Type B pancreatic cell (in vitro differentiated cells): ENCODE results near the gene SULT1E1. TPM values are rescaled to one million over a fixed set of nuclear protein-coding genes. Genes with fewer than 3 reads are reported as not detected.

Experiments used
- DNase-seq: peaks from one replicate; pipeline ENCODE4 v3.0.0; 2021; ENCODE audit warnings: mixed read lengths; ENCODE audit not compliant: unreplicated experiment; ENCODE audit errors: extremely low spot score
- H3K27ac Mint-ChIP-seq: 2 replicates; pipeline ENCODE4 v1.8.0; 2021; ENCODE audit warnings: mild to moderate bottlenecking, mixed read lengths
- H3K27me3 Mint-ChIP-seq: 2 replicates; pipeline ENCODE4 v1.8.0; 2021; ENCODE audit warnings: mixed read lengths
- H3K36me3 Mint-ChIP-seq: 2 replicates; pipeline ENCODE4 v1.8.0; 2021; ENCODE audit warnings: mixed read lengths
- H3K4me1 Mint-ChIP-seq: one replicate; pipeline ENCODE4 v1.8.0; 2021; ENCODE audit warnings: mixed read lengths; ENCODE audit not compliant: unreplicated experiment
- H3K4me3 Mint-ChIP-seq: 2 replicates; pipeline ENCODE4 v1.8.0; 2021; ENCODE audit warnings: mild to moderate bottlenecking, mixed read lengths
- H3K9me3 Mint-ChIP-seq: 2 replicates; pipeline ENCODE4 v1.8.0; 2021; ENCODE audit warnings: mixed read lengths
- total RNA-seq: library from RNA; stranded (reverse); gene quantifications from 2 replicates; pipeline ENCODE4 v1.2.1, GENCODE V29; 2021; ENCODE audit warnings: low replicate concordance
- TF ChIP-seq, protein P1 (sequence below): fragments of 200-600 bp; sonication (generic); conservative IDR thresholded peaks from 2 replicates; pipeline ENCODE4 v1.5.0; 2021; ENCODE audit warnings: antibody characterized with exemption, mild to moderate bottlenecking

Gene SULT1E1
- total RNA-seq, 1 donor from 2014 or later, result 64.9 TPM

DNA sequence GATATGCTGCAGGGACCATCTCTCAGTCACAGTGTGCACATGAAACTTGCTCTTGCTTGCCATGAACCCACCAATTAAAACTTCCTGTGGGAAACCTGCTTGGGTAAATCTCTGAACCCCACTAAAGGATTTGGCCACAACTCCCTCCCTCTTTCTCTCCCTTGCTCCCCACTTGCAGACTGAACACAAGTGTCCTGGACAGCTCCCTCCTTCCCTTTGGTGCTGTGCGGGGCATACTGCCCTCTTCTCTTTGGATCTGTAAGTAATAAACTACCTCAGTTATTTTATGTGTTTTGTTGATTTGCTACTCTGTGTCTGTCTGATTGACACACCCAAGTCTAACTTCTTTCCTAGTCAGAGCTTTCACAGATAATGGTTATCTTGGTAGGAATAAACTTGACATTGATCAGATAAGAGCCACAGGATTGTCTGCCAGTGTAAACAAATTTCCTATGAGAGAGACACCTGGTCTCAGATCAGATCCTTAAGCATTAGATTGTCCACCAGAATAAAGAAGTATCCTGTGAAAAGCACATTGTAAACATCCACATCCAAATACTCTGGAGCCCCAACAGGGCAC is 41.8 kb downstream of the SULT1E1 start:
- H3K4me1 Mint-ChIP-seq, result no peaks in the 10 kb centered on the region
- H3K27ac Mint-ChIP-seq, result no peak overlapping the region
- DNase-seq, result no peak
- no peaks in the 10 kb centered on the region for H3K36me3 Mint-ChIP-seq
- H3K9me3 Mint-ChIP-seq, result no peaks in the 10 kb centered on the region
- no peaks in the 10 kb centered on the region for H3K27me3 Mint-ChIP-seq
- H3K4me3 Mint-ChIP-seq, result no peak overlapping the region
- TF ChIP-seq, protein P1, sequence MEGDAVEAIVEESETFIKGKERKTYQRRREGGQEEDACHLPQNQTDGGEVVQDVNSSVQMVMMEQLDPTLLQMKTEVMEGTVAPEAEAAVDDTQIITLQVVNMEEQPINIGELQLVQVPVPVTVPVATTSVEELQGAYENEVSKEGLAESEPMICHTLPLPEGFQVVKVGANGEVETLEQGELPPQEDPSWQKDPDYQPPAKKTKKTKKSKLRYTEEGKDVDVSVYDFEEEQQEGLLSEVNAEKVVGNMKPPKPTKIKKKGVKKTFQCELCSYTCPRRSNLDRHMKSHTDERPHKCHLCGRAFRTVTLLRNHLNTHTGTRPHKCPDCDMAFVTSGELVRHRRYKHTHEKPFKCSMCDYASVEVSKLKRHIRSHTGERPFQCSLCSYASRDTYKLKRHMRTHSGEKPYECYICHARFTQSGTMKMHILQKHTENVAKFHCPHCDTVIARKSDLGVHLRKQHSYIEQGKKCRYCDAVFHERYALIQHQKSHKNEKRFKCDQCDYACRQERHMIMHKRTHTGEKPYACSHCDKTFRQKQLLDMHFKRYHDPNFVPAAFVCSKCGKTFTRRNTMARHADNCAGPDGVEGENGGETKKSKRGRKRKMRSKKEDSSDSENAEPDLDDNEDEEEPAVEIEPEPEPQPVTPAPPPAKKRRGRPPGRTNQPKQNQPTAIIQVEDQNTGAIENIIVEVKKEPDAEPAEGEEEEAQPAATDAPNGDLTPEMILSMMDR, result no peak

DNA sequence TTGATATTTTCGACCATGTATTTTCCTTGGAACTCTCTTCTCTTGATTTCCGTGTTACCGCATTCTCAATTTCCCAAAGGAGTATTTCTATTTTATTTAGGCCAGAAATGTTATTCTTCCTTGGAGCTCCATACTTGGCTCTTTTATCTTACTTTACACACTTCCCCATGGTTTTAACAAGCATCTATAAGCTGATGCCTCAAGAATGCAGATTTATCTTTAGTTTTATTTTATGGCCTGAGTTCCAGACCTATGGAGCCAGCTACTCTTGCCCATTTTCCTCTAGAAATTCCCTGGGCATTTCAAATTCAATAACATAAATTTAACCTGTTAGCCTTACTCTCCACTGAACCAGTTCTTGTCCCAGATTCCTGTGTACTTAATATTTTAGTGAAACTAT is 43.7 kb downstream of the SULT1E1 start:
- no peak for DNase-seq
- H3K27ac Mint-ChIP-seq, result no peak overlapping the region
- no peaks in the 10 kb centered on the region for H3K36me3 Mint-ChIP-seq
- H3K4me1 Mint-ChIP-seq, result no peaks in the 10 kb centered on the region
- no peaks in the 10 kb centered on the region for H3K27me3 Mint-ChIP-seq
- no peaks in the 10 kb centered on the region for H3K9me3 Mint-ChIP-seq
- TF ChIP-seq, protein P1, result no peak
- H3K4me3 Mint-ChIP-seq, result no peak overlapping the region

GRCh38 chr4:69813628-69814027 is 46.3 kb downstream of the SULT1E1 start:
- H3K4me3 Mint-ChIP-seq, result no peak overlapping the region
- TF ChIP-seq, protein P1, result no peak

DNA sequence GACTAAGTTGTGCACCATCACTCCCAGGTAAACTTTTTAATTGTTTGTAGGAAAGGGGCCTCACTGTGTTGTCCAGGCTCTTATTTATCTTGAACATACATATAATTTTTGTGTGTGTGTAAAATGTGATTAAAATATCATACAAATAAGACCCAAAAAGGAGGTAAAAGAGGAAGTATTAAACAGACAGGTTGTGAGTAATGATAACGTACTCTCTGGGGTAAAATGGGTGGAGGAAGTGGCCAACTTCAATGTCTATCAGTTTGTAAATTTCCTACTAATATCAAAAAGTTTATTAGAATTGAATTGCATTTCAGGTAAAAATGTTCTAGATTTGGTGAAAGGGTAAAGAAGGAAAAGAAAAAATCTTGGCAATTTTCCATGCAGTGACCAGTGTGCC is 48.8 kb downstream of the SULT1E1 start:
- no peaks in the 10 kb centered on the region for H3K9me3 Mint-ChIP-seq
- H3K36me3 Mint-ChIP-seq, result no peaks in the 10 kb centered on the region
- no peak overlapping the region for H3K4me3 Mint-ChIP-seq
- TF ChIP-seq, protein P1, result no peak
- no peaks in the 10 kb centered on the region for H3K4me1 Mint-ChIP-seq
- H3K27me3 Mint-ChIP-seq, result no peaks in the 10 kb centered on the region
- no peak overlapping the region for H3K27ac Mint-ChIP-seq
- DNase-seq, result no peak

More at GRCh38 chr4:69813628-69814027, 46.3 kb downstream of the SULT1E1 start:
- Mint-ChIP-seq H3K36me3 (no peaks in the 10 kb centered on the region), H3K27me3 (no peaks in the 10 kb centered on the region), H3K9me3 (no peaks in the 10 kb centered on the region), H3K27ac (no peak overlapping the region), H3K4me1 (no peaks in the 10 kb centered on the region)
- DNase-seq, result no peak

DNA sequence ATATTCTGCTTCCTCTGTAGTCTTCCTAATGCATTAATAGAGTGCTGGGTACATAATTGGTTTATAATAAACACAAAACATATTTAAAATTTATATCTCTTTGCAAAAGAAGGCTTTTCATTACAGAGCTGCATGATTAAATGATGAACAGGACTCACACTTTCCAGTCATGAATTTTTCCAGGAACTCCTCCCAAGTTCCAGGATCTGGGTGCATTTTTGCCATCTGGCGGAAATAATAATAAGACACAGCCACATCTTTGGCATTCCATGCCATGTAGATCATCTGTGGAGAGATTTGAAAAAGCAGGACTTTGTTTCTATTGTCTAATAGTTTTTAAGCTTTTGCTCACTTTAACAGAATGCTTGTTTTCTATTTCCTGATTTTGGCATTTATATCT is 59.3 kb downstream of the SULT1E1 start:
- H3K36me3 Mint-ChIP-seq, result no peaks in the 10 kb centered on the region
- H3K4me1 Mint-ChIP-seq, result no peaks in the 10 kb centered on the region
- H3K9me3 Mint-ChIP-seq, result peaks cover 5% of the 10 kb centered on the region
- DNase-seq, result no peak
- H3K4me3 Mint-ChIP-seq, result no peak overlapping the region
- H3K27me3 Mint-ChIP-seq, result no peaks in the 10 kb centered on the region
- TF ChIP-seq, protein P1, result no peak
- no peak overlapping the region for H3K27ac Mint-ChIP-seq

GRCh38 chr4:69799337-69799736 is 60.6 kb downstream of the SULT1E1 start:
- Mint-ChIP-seq H3K36me3 (no peaks in the 10 kb centered on the region), H3K27ac (no peak overlapping the region), H3K4me1 (no peaks in the 10 kb centered on the region)

More at GRCh38 chr4:69799337-69799736, 60.6 kb downstream of the SULT1E1 start:
- Mint-ChIP-seq H3K27me3 (no peaks in the 10 kb centered on the region), H3K9me3 (peaks cover 8% of the 10 kb centered on the region), H3K4me3 (no peak overlapping the region)
- TF ChIP-seq, protein P1, result no peak
- no peak for DNase-seq
